GM12878 (cell line): Measurements from ENCODE around the gene PGR. TPM values are rescaled to one million over a fixed set of nuclear protein-coding genes. Genes with fewer than 3 reads are reported as not detected.

Source experiments
- ATAC-seq: fragments of 200-7000 bp; cut with Tn5 transposase; 3 replicates; pipeline ENCODE4 v1.9.1; 2020; ENCODE audit warnings: mild to moderate bottlenecking, moderate library complexity
- BruUV-seq: library from RNA; stranded (reverse); fragments of 400-500 nt; replicated peaks from 2 replicates; lab custom pipeline; 2021; lab: Mats Ljungman, UMichigan
- CTCF ChIA-PET: fragments of 300-600 bp; sonication (Branson Sonifier 250); formaldehyde crosslinking; extraction: SDS; loops from one replicate; lab custom pipeline; 2021; ENCODE audit warnings: inconsistent platforms; lab: Yijun Ruan, JAX
- POLR2A ChIA-PET: fragments of 350-600 bp; formaldehyde crosslinking; extraction: SDS; loops from one replicate; lab custom pipeline; 2021; ENCODE audit warnings: inconsistent platforms; lab: Charles Lee
- RAD21 ChIA-PET: fragments of 300-600 bp; sonication (Branson Sonifier 250); formaldehyde crosslinking; loops from one replicate; lab custom pipeline; 2023; ENCODE audit warnings: antibody characterized with exemption; ENCODE audit not compliant: unreplicated experiment; lab: Charles Lee
- SMC1A ChIA-PET: fragments of 300-600 bp; sonication (Branson Sonifier 250); formaldehyde crosslinking; loops from one replicate; lab custom pipeline; 2023; ENCODE audit not compliant: unreplicated experiment, uncharacterized antibody; lab: Charles Lee
- DNase-seq: peaks from one replicate; pipeline ENCODE4 v3.0.0-alpha.2; 2011; ENCODE audit warnings: low read depth, low spot score
- FAIRE-seq: peaks from 3 replicates; lab custom pipeline; 2011; peaks lifted over from hg19 to GRCh38; lab: Jason Lieb, UNC
- H2AFZ ChIP-seq: 2 replicates; pipeline ENCODE4 v1.6.0; 2011; ENCODE audit warnings: low read depth, low read length, control low read depth; ENCODE audit not compliant: control insufficient read depth
- H3K27ac ChIP-seq: 2 replicates; pipeline ENCODE4 v1.5.1; 2011; ENCODE audit warnings: control low read depth; ENCODE audit not compliant: control insufficient read depth, insufficient read depth
- H3K27me3 ChIP-seq, 2 experiments: replicated peaks in 1 of 2; 2 replicates each; pipeline versions ENCODE4 v1.6.0 to v1.6.1; 2011; ENCODE audit warnings: low read length in 1 of 2; ENCODE audit not compliant: control insufficient read depth in 2 of 2, insufficient read depth in 2 of 2
- H3K36me3 ChIP-seq, 2 experiments: 2 replicates each; pipeline ENCODE4 v1.5.1; 2011; ENCODE audit warnings: low read length in 1 of 2; ENCODE audit not compliant: control insufficient read depth in 2 of 2, insufficient read depth in 2 of 2
- H3K4me1 ChIP-seq: 2 replicates; pipeline ENCODE4 v1.6.1; 2011; ENCODE audit warnings: mild to moderate bottlenecking, low read length, moderate library complexity, mixed read lengths; ENCODE audit not compliant: control insufficient read depth, insufficient read depth
- H3K4me2 ChIP-seq: 2 replicates; pipeline ENCODE4 v1.6.0; 2011; ENCODE audit warnings: control low read depth; ENCODE audit not compliant: control insufficient read depth, insufficient read depth
- H3K4me3 ChIP-seq: fragments of 200-600 bp; sonication (generic); 2 replicates; pipeline ENCODE4 v1.5.1; 2016
- H3K79me2 ChIP-seq: 2 replicates; pipeline ENCODE4 v1.6.0; 2011; ENCODE audit warnings: low read length; ENCODE audit not compliant: control insufficient read depth, insufficient read depth
- H3K9ac ChIP-seq: 2 replicates; pipeline ENCODE4 v1.8.0; 2011; ENCODE audit warnings: low read length, control low read depth, mixed read lengths; ENCODE audit not compliant: control insufficient read depth, insufficient read depth
- H3K9me3 ChIP-seq: replicated peaks from 3 replicates; pipeline ENCODE4 v1.5.1; 2011; ENCODE audit warnings: mild to moderate bottlenecking, low read length; ENCODE audit not compliant: control insufficient read depth, insufficient read depth
- H4K20me1 ChIP-seq: 2 replicates; pipeline ENCODE4 v1.6.0; 2011; ENCODE audit not compliant: control insufficient read depth, insufficient read depth
- BMI1 ChIP-seq: fragments of 450-650 bp; IDR thresholded peaks from 2 replicates; pipeline ENCODE4 v1.6.1; 2016; ENCODE audit warnings: mild to moderate bottlenecking, moderate library complexity, borderline replicate concordance
- CBX5 ChIP-seq: sonication (generic); IDR thresholded peaks from 2 replicates; pipeline ENCODE4 v1.6.1; 2016; ENCODE audit warnings: low read depth, moderate library complexity, mild to moderate bottlenecking, inconsistent platforms
- NFYA ChIP-seq: IDR thresholded peaks from 2 replicates; pipeline ENCODE4 v1.6.1; 2011; ENCODE audit warnings: low read depth, mild to moderate bottlenecking, low read length, improper control_type of control experiment, borderline replicate concordance
- RB1 ChIP-seq: fragments of 450-650 bp; formaldehyde crosslinking; IDR thresholded peaks from 2 replicates; pipeline ENCODE4 v1.6.1; 2017; ENCODE audit warnings: mild to moderate bottlenecking, borderline replicate concordance
- RELB ChIP-seq: fragments of 450-650 bp; IDR thresholded peaks from 2 replicates; pipeline ENCODE4 v1.6.1; 2017; ENCODE audit warnings: low read depth, mild to moderate bottlenecking, moderate library complexity
- RUNX3 ChIP-seq: IDR thresholded peaks from 2 replicates; pipeline ENCODE4 v1.6.1; 2012; ENCODE audit warnings: low read length, inconsistent platforms
- SIX5 ChIP-seq: IDR thresholded peaks from 2 replicates; pipeline ENCODE4 v1.6.1; 2011; ENCODE audit warnings: mild to moderate bottlenecking, low read depth, low read length, moderate library complexity; ENCODE audit not compliant: severe bottlenecking
- SUPT20H ChIP-seq: IDR thresholded peaks from 2 replicates; pipeline ENCODE4 v1.6.1; 2011; ENCODE audit warnings: low read depth, mild to moderate bottlenecking, low read length, moderate library complexity, borderline replicate concordance; ENCODE audit not compliant: control insufficient read depth
- SUZ12 ChIP-seq: fragments of 200-600 bp; sonication (generic); IDR thresholded peaks from one replicate; pipeline ENCODE4 v1.6.1; 2018; ENCODE audit warnings: antibody characterized with exemption, mild to moderate bottlenecking; ENCODE audit not compliant: unreplicated experiment
- WGBS: methylation state at CpG from one replicate; pipeline ENCODE4 v1.1.6; 2016; ENCODE audit warnings: low lambda C conversion rate; ENCODE audit not compliant: insufficient replicate concordance, insufficient coverage; ENCODE audit errors: missing lambda C conversion rate; 5-methylcytosine and 5-hydroxymethylcytosine counted together
- in situ Hi-C: fragments of 300-500 bp; cut with MboI; formaldehyde crosslinking; loops from 9 replicates; pipeline ENCODE4 v1.14.3; 2018; ENCODE audit warnings: mixed read lengths
- intact Hi-C: fragments of 100-400 bp; cut with micrococcal nuclease; formaldehyde crosslinking; loops from one replicate; pipeline ENCODE4 v1.14.2; 2022; ENCODE audit not compliant: unreplicated experiment
- polyA plus RNA-seq, 11 experiments: library from polyadenylated mRNA; depleted of rRNA in 4 of 11; unstranded in 6 of 11; stranded (reverse) in 5 of 11; fragments of >200 nt; fragmentation: Nextera tagmentation in 4 of 11; fragmentation: Illumina TruSeq in 1 of 11; extraction: Ambion mirVana in 4 of 11; extraction: Trizol in 1 of 11; gene quantifications; 1 replicate in 1 of 11; 2 replicates in 10 of 11; pipeline versions ENCODE4 v1.2.1 to v1.2.3, GENCODE V29; 2011 to 2016; ENCODE audit warnings: inconsistent platforms in 2 of 11, missing spikeins in 2 of 11, low read depth in 1 of 11
- total RNA-seq, 4 experiments: library from RNA; depleted of rRNA in 3 of 4; stranded (reverse); fragments of >200 nt in 3 of 4; fragmentation: Illumina TruSeq in 1 of 4; extraction: Trizol in 1 of 4; gene quantifications; 2 replicates each; pipeline versions ENCODE4 v1.2.1 to v1.2.3, GENCODE V29; 2013 to 2021
- TF ChIP-seq, protein P1 (sequence below): IDR thresholded peaks from 2 replicates; pipeline ENCODE4 v1.6.1; 2012; ENCODE audit warnings: improper control_type of control experiment, low read depth, low read length; ENCODE audit not compliant: insufficient replicate concordance
- TF ChIP-seq, protein P2 (sequence below): IDR thresholded peaks from 2 replicates; pipeline ENCODE4 v1.6.1; 2011; ENCODE audit warnings: borderline replicate concordance, low read depth, mild to moderate bottlenecking, moderate library complexity, low read length; ENCODE audit not compliant: insufficient read depth, poor library complexity, severe bottlenecking
- TF ChIP-seq, protein P3 (sequence below): IDR thresholded peaks from 2 replicates; pipeline ENCODE4 v1.6.1; 2012; ENCODE audit warnings: low read depth, low read length, improper control_type of control experiment

PGR gene
- total and polyA plus RNA-seq, 10 of the 15 experiments (the other 5 are each of a cell fraction or from before 2014, with no cell fraction given): 0.01 TPM; not detected in 9

GRCh38 chr11:100991541-100991940, 138.1 kb downstream of the PGR start (continued):
- TF ChIP-seq, protein P1, sequence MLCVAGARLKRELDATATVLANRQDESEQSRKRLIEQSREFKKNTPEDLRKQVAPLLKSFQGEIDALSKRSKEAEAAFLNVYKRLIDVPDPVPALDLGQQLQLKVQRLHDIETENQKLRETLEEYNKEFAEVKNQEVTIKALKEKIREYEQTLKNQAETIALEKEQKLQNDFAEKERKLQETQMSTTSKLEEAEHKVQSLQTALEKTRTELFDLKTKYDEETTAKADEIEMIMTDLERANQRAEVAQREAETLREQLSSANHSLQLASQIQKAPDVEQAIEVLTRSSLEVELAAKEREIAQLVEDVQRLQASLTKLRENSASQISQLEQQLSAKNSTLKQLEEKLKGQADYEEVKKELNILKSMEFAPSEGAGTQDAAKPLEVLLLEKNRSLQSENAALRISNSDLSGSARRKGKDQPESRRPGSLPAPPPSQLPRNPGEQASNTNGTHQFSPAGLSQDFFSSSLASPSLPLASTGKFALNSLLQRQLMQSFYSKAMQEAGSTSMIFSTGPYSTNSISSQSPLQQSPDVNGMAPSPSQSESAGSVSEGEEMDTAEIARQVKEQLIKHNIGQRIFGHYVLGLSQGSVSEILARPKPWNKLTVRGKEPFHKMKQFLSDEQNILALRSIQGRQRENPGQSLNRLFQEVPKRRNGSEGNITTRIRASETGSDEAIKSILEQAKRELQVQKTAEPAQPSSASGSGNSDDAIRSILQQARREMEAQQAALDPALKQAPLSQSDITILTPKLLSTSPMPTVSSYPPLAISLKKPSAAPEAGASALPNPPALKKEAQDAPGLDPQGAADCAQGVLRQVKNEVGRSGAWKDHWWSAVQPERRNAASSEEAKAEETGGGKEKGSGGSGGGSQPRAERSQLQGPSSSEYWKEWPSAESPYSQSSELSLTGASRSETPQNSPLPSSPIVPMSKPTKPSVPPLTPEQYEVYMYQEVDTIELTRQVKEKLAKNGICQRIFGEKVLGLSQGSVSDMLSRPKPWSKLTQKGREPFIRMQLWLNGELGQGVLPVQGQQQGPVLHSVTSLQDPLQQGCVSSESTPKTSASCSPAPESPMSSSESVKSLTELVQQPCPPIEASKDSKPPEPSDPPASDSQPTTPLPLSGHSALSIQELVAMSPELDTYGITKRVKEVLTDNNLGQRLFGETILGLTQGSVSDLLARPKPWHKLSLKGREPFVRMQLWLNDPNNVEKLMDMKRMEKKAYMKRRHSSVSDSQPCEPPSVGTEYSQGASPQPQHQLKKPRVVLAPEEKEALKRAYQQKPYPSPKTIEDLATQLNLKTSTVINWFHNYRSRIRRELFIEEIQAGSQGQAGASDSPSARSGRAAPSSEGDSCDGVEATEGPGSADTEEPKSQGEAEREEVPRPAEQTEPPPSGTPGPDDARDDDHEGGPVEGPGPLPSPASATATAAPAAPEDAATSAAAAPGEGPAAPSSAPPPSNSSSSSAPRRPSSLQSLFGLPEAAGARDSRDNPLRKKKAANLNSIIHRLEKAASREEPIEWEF: no peak

GRCh38 chr11:100990931-100991330, 138.7 kb downstream of the PGR start:
- TF ChIP-seq SUPT20H (no peak), RELB (no peak), CBX5 (no peak), NFYA (no peak), SUZ12 (no peak), RUNX3 (no peak), SIX5 (no peak), BMI1 (no peak), RB1 (no peak)
- TF ChIP-seq, protein P2, sequence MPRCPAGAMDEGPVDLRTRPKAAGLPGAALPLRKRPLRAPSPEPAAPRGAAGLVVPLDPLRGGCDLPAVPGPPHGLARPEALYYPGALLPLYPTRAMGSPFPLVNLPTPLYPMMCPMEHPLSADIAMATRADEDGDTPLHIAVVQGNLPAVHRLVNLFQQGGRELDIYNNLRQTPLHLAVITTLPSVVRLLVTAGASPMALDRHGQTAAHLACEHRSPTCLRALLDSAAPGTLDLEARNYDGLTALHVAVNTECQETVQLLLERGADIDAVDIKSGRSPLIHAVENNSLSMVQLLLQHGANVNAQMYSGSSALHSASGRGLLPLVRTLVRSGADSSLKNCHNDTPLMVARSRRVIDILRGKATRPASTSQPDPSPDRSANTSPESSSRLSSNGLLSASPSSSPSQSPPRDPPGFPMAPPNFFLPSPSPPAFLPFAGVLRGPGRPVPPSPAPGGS: no peak
- TF ChIP-seq, protein P3, sequence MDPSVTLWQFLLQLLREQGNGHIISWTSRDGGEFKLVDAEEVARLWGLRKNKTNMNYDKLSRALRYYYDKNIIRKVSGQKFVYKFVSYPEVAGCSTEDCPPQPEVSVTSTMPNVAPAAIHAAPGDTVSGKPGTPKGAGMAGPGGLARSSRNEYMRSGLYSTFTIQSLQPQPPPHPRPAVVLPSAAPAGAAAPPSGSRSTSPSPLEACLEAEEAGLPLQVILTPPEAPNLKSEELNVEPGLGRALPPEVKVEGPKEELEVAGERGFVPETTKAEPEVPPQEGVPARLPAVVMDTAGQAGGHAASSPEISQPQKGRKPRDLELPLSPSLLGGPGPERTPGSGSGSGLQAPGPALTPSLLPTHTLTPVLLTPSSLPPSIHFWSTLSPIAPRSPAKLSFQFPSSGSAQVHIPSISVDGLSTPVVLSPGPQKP: no peak
- 92% methylated on average over 1 of the region's 1 CpG for WGBS
- Histone ChIP-seq H3K4me2 (no peak overlapping the region), H3K36me3 (no peaks in the 10 kb centered on the region), H2AFZ (no peak overlapping the region), H3K4me3 (no peak overlapping the region), H3K9ac (no peak overlapping the region), H3K79me2 (no peaks in the 10 kb centered on the region), H3K27ac (no peak overlapping the region), H3K9me3 (no peaks in the 10 kb centered on the region), H3K27me3 (no peaks in the 10 kb centered on the region), H4K20me1 (peaks cover 3% of the 10 kb centered on the region; the same call in 1 of the 2 replicates), H3K4me1 (no peaks in the 10 kb centered on the region)
- ChIA-PET RAD21 (no interaction called here), POLR2A (no interaction called here), CTCF (no interaction called here), SMC1A (interaction anchor here (0.9 kb wide), 1 partner anchor 768 kb away, joined by 3 read pairs; no protein-coding TSS in a partner anchor)
- no TSS peak for BruUV-seq
- intact Hi-C loops (no loop called here), in situ Hi-C loops (no loop called here)
- DNase-seq (no peak), FAIRE-seq (no peak), ATAC-seq (no peak)
